Limb (tissue), 2 donors: Measurements from ENCODE around the gene CCL13.

Experiments used
- DNase-seq, 2 donors: peaks; one replicate each; pipeline ENCODE4 v3.0.0-alpha.2; 2016; ENCODE audit errors: extremely low spot score in 2 of 2

The CCL13 gene

DNA sequence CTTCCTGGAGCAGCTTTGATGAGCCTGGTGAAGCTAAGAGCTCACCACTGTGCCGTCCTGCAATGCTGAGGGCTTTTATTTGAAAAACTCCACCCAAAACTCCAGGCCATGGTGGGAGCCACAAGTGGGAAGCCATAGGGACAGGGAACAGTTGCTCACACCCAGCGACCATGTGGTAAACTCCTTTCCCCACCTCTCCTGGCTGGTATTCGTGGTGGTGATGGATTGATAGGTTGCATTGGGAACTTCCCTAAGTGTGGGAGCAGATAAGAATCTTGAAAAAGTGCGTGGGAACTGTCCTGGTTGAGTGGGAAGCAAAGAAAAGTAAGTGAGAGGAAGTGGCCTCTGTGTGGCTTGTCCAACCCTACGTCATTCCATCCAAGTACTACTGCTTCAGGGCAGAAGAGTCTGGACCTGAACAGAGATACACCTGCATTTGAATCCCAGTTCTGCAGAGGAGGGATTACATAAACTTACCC lies 6.9 kb downstream of the CCL13 start, which contains the start of gene CCL1:
Gene CCL1, minus strand, starts transcription at position 51 of the 479 bp plus-strand sequence. CDS start 72 bp downstream, outside the sequence.
- DNase-seq = no peak

DNA sequence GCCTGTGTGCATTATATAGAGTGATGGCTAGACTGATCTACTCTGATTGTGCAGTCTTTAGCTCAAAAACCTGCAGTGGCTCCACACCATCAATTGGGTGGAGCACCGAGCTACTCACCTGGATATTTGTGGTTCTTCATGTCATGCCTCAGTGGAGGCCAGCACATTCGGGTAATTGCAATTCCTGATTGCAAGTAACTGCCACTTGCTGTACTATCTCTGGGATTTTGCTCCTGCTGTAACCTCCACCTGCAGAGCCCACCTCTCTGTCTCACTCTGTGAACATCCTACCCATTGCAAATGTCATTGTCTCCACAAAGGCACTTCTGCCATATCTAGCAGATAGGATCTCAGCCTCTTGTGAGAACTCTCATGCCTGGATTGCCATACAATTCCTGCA lies 8.5 kb downstream of the CCL13 start:
- no peak for DNase-seq

DNA sequence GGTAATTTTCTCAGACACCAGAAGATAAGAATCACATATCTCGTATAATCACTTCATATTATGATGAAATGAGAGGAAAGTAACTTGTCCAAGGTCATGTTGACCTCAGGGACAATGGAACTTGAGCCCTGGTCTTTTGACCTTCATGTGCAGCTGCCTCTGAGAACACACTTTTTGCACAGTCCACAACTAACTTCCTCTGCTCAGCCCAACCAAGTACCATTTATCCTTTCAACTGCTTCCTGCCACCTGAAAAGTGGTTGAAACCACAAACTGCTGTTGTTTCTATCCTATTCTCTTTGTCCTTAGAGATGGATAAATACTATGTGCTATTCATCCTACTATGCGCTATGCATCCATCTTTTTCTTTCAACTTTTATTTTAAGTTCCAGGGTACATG lies 9.1 kb downstream of the CCL13 start:
- DNase-seq = no peak

DNA sequence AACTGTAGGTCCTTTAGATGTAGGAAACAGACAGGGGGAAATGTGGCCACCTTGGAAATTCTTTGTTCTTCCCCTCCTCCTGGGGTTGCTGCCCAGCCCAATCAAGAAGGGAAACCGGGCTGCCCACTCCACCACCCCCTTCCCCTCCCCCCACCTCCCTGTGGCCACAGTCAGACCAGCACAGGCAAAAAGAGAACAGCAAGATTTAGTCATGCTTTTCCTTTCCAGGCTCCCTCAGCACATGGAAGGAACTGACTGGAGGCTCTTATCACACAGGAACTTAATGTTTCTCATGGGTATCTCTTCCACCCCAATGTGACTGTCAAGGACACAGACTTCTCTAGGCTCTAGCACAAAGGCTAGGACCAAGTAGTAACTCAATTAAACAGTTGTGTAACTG lies 9.7 kb downstream of the CCL13 start:
- no peak for DNase-seq

DNA sequence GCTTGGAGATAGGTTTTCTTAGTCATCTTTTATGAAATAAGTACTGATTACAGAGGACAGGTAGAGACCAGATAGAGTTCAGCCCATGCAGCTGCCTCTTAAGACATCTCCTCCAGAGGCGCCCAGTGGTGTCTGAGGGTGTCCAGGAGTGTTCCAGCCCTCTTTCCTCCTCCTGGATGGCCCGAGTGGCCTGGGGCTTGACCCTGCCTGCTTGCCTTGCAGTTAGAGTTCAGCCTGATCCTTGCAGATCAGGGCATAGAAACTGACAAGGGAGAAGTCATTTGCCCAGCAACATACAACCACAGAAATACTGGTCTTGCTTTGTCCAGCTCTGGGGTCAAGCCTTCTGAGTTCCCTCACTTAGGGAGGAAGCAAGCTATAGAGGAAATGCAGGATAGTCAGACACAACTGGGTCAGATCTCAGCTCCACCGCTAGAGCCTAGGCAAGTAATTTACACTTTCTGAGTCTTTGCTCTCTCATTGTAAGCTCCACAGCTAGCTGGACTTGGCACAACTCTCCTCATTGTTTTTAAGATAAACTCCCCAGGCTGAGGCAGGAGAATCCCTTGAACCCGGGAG lies 10.3 kb downstream of the CCL13 start:
- no peak for DNase-seq

DNA sequence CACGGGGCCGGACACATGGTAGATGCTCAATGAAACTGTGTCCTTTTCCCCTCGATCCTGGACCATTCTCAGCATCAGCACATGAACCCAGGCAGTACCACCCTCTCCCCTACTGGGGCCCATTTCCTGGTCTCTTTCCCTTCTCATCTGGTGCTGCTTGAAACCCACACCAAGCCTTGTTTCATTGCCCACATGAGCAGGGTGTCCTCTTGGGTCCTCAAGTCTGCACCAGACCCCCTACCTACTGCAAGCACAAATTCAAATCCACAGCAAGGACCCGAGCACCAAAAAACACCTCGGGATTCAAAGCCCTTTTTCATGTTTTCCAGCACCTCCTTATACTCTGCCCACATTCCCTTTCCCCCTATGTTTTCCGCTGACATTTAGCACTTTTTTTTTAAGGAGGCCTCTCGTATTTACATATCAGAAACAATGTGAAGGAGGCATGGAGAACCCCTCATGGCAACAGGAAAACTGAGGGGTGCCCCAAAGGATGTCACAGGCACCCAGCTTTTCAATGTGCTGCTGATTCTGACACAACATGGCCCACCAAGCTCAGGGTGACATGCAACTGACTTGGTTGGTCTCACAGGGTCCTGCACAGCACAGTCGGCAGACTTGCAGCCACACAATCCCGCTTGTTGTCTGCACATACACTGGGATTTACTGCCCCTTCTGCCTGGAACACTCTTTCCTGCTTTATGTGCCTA lies 11.4 kb downstream of the CCL13 start:
- DNase-seq = no peak

DNA sequence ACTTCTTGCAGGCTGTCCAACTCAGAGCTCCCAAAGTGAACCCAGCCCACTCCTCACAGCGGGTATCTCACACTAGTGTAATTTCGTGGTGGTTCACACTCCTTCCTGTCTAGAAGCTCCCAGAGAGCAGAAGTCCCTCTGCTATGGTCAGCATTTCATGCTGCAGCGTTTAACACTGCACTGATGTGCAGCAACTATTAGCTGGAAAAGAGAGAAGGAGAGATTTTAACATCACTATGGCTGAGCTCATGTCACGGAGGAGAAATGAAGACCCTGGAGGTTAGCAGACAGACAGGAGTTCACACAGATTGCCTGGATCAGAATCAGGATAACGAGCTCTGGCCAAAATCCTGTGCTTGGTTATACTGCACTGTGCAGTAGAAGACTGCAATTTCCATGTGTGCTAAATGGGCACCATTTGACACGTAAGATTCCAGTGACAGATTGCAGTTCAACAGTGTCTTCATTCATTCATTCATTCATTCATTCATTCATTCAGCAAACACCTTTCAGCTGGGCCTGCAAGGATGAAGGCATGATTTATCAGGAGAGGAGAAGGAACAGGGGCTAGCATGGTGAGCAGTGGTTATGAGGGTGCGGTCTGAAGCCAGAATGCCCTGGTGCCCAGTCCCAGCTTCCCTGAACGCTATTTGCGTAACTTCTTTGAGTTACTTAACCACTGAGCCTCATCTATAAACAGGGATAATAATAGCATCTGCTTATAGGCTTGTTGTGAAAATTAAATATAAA lies 12.1 kb downstream of the CCL13 start:
- DNase-seq = no peak

DNA sequence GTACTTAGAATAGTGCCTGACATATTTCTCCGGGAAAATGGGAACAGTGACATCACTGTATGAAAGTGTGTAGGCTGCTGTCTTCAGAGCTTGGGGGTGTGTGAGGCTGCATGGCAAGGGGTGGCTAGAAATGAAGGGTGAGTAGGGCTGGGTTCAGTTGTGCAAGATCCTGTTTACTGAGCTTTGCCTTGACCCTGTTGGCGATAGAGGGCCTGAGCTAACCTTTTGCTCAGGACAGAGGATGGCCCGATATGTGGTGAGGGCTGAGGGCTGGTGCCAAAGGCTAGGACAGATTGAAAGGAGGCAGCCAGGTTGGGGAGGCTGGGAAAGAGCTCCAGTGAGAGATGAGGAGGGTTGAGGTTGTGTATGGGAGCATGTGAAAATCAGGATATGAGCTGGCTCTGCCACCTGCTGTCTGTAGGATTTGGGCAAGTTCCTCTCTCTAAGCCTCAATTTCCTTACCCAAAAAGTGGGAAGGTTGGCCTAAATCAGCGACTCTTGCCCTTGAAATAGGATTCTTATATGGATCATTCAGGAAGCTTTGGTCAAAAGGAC lies 12.7 kb downstream of the CCL13 start:
- DNase-seq = no peak

DNA sequence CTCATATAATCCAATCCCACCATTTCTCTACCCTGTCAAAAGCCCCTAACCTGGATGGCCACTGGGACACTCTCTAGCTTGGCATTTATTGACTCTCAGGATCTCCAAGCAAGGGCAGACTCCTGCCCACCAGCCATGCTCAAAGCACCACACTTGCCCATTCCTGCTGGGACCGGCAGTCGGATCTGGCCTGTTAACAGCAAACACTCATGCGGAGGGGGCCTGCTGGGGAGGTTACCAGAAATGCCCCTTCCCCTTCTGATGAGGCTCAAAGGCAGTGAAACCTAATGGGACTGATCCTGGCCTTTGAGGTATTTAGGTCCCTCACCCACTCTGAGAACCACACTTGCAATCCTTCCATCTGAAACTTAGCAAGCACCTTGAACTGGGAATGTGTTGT lies 13.3 kb downstream of the CCL13 start:
- no peak for DNase-seq

DNA sequence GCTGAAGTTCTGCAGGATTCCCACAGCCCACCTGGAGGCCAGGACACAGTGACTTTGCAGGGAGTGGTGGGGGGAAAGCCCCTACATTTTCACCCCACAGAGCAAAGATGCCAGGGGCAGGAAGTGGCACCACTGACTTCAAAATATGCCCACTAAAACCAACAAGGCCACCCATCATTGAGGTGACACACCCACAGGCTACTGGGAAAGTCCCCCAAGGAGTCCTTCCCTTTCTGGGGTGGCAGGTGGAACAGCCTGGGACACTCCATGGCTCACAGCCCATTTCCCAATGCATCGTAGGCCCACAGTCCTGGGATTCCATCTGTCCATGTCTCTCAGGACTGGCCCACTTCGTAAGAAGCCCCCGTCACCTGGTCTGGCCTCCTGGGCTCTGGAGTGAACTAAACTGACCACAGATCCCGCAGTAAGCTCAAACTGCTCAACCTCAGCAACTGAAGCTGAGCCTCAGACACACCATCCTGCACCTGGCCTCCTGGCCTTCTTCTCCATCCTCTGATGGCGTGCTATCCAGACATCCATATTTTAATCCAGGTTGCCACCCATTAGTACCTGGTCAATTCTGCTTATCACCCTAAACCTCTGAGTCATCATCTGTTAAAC lies 14.2 kb downstream of the CCL13 start:
- DNase-seq = no peak

DNA sequence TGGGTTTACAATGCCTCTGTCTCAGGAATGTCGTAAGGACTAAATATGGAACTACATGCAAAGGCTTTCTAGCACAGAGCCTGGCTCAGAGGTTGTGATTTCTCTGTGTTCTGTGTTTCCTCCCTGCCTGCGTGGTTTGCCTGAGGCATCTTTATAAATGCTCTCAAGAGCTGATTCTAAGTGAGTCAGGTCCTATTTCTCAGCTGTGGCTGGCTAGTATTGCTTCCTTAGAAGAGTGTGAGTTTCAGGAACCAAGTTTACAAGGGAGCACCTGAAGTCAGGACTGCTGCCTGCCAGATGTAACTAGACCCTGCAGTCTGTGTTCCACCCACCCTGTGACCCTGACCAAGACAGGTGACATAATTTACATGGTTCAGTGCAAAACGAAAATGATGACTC lies 14.7 kb downstream of the CCL13 start:
- DNase-seq = no peak

DNA sequence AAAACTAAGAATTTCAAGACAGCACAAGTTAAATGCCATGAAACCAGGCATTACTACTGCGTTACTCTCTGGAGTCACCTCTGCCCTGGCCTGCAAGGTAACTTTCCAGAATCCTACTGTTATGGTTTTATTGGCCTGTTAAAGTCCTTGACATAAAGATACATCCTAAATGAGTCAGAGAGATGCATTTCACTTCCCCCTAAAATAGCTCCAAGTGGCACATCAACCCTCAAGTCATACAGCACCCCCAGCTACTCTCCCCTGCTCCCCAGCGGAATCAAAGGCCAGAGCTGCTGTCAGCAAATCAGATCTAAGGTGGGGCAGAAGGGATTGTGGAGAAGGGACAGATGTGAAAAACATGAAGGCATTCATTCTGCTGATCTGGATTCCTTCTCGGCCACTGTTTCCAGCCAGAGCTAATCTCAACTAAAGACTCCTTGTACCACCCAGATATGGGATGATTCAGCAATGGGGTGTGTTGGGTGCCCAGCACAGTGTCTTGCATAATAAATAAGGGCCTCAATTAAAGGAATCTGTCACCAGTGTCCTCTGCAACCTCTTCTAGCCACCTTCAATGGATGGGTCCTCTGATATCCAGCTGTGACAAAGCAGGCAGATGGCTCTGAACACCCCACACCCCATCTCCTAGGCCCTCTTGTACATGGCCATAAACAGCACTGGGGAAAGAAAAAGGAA lies 15.3 kb downstream of the CCL13 start:
- DNase-seq = no peak

DNA sequence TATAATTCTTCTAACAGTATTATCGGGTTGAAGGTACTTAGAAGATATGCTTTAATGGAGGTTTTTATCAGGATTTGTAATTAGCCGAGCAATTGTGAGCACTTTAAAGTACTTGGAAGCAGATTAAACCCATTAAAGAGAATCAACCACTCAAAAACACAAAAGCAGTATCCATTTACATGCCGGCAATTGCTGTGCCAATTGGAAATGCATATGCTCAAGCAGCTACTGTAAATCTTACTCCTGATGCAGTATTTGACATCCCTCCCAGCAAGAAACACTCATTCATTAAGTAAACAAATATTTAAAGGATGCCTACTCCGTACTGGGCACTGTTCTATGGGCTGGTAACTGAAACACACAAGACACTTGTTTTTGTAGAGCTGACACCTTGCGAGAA lies 18.2 kb downstream of the CCL13 start:
- DNase-seq = no peak

DNA sequence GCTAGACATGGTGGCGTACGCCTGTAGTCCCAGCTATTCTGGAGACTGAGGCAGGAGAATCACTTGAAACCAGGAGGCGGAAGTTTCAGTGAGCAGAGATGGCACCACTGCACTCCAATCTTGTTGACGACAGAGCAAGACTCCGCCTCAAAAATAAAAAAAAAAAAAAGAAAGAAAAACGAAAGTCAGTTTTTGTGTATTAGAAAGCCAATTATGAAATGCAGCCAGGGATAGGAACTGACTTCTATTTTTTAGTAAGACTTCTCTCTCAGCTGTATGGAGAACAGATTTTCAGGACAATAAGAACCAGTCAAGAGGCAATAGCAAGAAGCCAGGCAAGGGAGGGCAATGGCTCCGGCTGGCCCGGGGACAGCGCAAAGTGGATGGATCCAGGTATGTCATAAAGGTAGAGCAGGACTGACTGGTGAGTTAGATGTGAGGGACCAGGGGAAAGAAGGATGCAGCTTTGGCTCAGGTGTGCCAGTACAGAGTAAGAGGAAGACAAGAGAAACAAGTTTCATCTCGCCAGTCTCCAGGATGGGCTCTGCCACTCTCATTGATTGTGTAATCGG lies 19.2 kb downstream of the CCL13 start:
- no peak for DNase-seq

DNA sequence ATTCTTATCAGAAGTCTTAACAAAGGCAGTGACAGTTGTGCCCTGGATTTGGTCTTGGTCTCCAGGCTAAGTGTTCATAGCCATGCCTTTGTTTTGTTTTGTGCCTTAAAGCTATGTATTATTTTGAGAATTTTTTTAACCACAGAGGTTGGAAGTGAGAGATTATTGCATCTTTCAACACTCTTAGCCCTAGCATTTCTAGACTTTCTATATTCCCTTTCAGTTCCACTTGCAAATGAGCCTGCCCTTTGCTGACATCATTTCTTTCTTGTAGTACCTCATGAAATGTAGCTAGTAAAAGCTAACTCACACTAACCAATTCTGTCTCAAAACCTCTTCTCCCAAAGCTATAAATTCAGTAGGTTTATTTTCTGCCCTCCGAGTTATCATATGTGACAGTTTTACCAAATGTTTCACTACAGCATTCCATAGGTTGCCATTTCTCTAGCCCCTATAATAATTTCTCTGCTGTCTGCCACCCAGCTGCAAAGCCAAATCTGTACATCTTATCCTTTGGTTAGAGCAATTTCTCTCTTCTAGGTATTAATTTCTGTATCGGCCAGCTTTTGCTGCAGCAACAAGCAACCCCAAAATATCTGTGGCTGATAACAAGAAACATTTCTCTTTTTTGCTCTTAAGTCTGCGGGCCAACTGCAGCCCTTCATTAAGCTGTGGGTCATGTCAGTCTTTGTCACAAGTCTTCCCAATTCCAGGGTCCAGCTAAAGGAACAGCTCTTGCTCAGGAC lies 21.0 kb downstream of the CCL13 start:
- no peak for DNase-seq

DNA sequence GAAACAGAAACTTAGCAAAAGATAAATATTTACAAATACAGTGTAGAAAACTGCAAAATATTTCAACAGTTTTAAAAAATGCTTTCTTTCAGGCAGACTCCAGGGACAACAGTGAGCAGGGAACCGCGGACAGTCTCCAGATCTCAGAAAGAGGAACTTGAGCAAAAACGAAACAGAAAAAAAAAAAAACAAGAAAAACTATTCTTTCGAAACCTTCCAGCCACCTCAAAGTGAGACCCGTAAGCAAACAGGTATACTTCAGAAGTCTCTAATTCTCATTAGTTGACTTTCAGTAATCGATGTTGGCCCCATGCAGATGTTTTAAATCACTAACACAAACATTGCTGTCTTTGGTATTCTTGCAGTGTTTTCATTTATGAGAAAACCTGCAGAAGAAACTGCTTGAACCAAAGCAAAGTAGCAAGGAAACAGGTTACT lies 22.4 kb downstream of the CCL13 start:
- DNase-seq = no peak

DNA sequence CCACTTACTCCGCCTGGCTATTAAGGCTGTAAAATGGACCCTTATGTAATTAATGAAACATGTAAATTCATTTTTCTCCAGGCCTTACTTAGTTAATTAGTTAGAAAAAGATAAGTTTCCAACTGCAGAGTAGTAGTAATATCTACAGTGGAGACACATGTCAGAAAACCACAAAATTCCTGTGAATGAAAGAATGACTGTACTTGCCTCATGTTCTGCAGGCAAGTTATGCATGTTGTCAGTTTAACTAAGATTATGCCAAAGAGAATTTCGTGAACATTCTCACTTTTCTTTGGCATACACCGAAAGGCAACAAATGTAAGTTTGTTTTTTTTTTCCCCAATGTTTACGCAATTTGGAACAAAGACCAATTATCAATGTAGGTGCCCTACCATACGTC lies 23.6 kb downstream of the CCL13 start:
- no peak for DNase-seq

DNA sequence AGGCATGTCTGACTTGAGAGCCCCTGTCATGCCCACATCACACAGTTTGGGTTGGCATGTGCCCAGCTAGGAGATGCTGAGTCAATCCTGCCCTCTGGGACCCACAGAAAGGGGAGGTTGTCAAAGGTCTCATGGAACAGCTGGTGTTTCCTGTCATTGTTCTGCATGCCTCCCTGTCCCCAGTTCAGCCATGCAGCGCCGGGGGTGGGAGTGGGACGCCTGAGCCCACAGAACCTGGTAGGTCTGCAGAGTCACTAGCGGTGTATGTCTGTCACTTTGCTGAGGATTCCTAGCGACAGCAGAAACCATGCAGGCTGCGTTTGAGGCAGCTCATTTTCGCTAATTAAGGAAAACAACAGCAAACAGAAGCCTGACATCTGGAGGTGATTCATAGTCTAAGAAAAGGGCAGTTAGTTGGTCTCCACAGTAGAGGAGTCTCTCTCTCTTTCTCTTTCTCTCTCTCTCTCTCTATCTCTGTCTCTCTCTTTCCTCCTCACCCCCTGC lies 26.4 kb downstream of the CCL13 start:
- DNase-seq = no peak

DNA sequence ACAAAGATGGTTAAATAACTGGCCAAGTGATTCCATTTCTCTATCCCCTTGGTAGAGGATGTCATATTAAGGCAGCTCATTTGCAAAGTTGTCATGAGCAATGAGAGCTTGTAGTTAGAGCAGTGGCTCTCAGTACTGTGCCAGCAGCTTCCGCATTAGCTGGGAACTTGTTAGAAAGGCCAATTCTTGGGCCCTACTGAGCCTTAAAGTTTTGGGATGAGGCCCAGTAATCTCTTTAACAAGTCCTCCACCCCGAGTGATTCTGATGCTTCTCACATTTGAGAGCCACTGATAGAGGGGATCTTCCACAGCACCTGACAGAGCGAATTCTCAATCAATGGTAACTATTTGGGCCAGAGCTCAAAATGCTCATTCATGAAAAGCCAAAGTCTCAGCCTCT lies 26.9 kb downstream of the CCL13 start:
- DNase-seq = no peak

DNA sequence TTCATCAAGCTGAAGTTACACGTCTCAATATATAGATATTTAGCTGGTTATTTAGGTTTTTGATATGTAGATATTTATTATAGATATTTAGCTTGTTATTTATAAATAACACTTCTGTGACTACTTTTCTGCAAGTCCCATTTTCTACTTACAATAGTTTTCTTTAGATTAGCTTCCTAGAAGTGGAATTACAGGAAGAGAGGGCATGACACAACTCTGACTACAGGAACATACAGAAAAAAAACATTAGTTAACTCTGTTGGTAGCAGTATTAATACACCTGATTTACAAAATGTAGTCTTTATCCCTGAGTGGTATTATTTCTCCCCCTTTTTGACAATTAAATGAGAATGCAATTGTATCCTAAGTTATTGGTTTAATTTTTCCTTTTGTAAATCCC lies 28.0 kb downstream of the CCL13 start:
- DNase-seq = no peak
